T-helper 2 cell treated with Interferon-gamma antibody and Interleukin-4, amounts not matched to agents 5 μg/mL and 100 μg/mL, for 36 hours (primary cell): Measurements from ENCODE around the gene PBOV1.

Experiments
- DNase-seq: peaks from one replicate; pipeline ENCODE4 v3.0.0; 2021; ENCODE audit warnings: low spot score
- H3K27ac Mint-ChIP-seq: one replicate; pipeline ENCODE4 v1.8.0; 2021; ENCODE audit warnings: mild to moderate bottlenecking, mixed read lengths
- H3K27me3 Mint-ChIP-seq: one replicate; pipeline ENCODE4 v1.8.0; 2021; ENCODE audit warnings: low read depth, mixed read lengths
- H3K36me3 Mint-ChIP-seq: one replicate; pipeline ENCODE4 v1.8.0; 2021; ENCODE audit warnings: low read depth, mixed read lengths
- H3K4me1 Mint-ChIP-seq: one replicate; pipeline ENCODE4 v1.8.0; 2021; ENCODE audit warnings: low read depth, mixed read lengths
- H3K4me3 Mint-ChIP-seq: one replicate; pipeline ENCODE4 v1.8.0; 2022; ENCODE audit warnings: mild to moderate bottlenecking, moderate library complexity, mixed read lengths
- H3K9me3 Mint-ChIP-seq: one replicate; pipeline ENCODE4 v1.8.0; 2021; ENCODE audit warnings: mixed read lengths

PBOV1 gene

DNA sequence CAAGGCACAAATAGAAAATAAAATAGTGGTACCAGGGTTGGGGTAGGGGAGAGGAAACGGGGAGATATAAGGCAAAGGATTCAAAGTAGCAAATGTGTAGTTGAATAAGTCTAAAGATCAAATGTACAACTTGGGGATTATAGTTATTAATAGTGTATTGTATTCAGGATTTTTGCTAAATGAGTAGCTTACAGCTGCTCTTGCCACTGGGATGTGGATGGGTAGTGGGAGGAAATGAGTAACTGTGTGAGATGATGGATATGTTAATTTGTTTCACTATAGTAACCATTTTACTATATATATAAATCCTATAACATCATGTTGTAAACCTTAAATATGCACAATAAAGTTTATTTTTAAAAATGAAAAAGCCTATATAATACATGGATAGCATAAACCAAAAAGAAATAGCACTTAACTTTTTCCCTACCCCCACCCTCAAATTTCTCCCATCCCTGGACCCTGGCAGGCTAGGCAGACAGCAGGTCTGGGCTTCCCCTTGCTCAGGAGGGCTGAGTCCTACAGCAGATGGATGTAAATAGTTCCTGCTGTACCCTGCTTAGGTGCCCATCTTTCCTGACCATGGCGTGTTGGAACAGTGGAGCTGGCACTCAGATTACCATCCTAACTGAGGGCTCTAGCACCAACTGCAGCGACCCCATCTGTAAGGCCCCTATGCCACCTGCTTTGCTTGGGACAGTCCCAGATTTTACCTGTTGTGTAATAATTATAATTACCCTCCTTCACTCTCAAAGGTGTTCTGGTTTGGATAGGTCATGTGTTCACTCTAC is 28.6 kb upstream of the PBOV1 start:
- no peak for DNase-seq
- peaks cover 8% of the 10 kb centered on the region for H3K27me3 Mint-ChIP-seq
- H3K4me3 Mint-ChIP-seq, result no peak overlapping the region
- no peaks in the 10 kb centered on the region for H3K36me3 Mint-ChIP-seq
- no peak overlapping the region for H3K27ac Mint-ChIP-seq
- H3K4me1 Mint-ChIP-seq, result no peaks in the 10 kb centered on the region
- H3K9me3 Mint-ChIP-seq, result no peaks in the 10 kb centered on the region

GRCh38 chr6:138245751-138246150 is 27.5 kb upstream of the PBOV1 start:
- no peak overlapping the region for H3K27ac Mint-ChIP-seq
- DNase-seq, result no peak
- H3K4me1 Mint-ChIP-seq, result no peaks in the 10 kb centered on the region
- H3K36me3 Mint-ChIP-seq, result no peaks in the 10 kb centered on the region
- peaks cover 5% of the 10 kb centered on the region for H3K27me3 Mint-ChIP-seq
- no peaks in the 10 kb centered on the region for H3K9me3 Mint-ChIP-seq
- H3K4me3 Mint-ChIP-seq, result no peak overlapping the region

GRCh38 chr6:138242987-138243592 is 24.8 kb upstream of the PBOV1 start:
- no peak for DNase-seq
- Mint-ChIP-seq H3K9me3 (no peaks in the 10 kb centered on the region), H3K36me3 (no peaks in the 10 kb centered on the region), H3K4me1 (no peaks in the 10 kb centered on the region), H3K4me3 (no peak overlapping the region), H3K27ac (no peak overlapping the region), H3K27me3 (peaks cover 8% of the 10 kb centered on the region)

DNA sequence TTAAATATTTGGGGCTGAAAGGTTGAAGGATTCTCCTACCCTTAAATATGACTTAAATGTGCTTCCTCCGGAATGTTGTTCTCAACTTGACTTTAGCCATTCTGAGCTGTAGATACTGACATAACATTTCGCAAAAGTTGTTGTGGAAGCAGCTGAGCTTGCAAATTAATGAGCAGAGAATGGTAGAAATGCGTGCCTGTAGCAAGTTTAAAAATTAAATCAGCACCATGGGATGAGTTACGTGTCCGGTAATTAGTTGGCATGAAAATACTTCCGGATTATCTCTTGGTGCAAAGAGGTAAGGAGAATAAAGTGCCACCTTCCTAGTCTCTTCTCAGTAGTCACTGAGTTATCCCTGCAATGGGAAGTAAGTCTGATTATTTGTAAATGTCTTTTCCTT is 23.6 kb upstream of the PBOV1 start:
- no peak overlapping the region for H3K4me3 Mint-ChIP-seq
- H3K27ac Mint-ChIP-seq, result no peak overlapping the region
- no peaks in the 10 kb centered on the region for H3K4me1 Mint-ChIP-seq
- peaks cover 5% of the 10 kb centered on the region for H3K27me3 Mint-ChIP-seq
- H3K9me3 Mint-ChIP-seq, result no peaks in the 10 kb centered on the region
- H3K36me3 Mint-ChIP-seq, result no peaks in the 10 kb centered on the region
- no peak for DNase-seq

DNA sequence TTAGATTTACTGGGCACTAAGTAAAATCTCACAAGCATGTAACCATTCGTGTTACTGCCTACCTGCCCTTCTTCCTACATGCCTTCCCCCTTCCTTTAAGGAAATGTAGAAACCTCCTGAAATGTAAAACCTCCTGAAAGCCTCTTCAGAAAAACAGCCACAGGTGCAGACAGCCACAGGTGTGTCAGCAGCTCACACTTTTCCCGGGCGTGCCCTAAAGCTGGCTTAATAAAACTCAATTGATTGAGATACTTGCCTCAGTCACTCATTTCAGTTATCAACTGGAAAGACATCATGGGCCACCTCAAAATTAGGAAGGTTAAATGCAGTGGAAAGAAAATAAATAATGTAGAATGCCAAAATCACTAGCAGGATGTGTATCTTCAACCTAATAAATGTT is 23.1 kb upstream of the PBOV1 start:
- H3K27ac Mint-ChIP-seq, result no peak overlapping the region
- H3K4me1 Mint-ChIP-seq, result no peaks in the 10 kb centered on the region
- H3K4me3 Mint-ChIP-seq, result no peak overlapping the region
- peaks cover 3% of the 10 kb centered on the region for H3K27me3 Mint-ChIP-seq
- no peaks in the 10 kb centered on the region for H3K36me3 Mint-ChIP-seq
- DNase-seq, result no peak
- H3K9me3 Mint-ChIP-seq, result no peaks in the 10 kb centered on the region

DNA sequence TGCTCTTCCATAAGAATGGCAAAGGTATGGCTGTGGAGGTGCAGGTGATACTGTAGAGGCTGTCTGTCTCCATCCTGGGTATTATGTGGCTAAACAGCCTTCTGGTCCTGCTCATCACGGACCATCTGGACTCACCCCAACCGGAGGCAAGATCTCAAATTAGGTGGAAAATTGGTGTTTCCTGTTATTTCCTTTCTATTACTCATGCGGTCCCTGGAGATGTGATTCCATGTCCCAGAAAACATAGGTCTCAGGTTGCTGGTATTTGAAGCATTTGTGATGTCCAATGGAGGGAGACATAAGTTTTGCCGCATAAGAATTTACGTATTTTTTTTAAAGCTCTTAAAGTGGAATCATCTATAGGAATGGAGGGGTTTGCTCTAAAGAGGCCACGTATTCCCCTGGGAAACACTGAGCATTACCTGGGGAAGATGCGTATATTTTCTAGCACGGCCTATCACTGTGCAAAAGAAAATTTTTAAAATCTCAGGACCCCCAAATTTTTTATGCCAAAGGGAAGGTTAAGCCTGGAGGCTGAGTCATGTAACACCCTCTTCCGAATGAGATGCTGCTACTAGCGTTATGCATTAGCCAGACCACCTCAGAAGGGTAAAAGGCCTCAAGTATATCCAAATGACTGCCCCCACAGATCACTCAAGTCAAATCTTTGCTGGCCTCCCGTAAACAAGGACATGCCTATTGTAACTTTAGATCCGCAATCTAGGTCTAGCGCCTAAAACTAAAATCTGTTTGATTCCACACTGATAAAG is 22.4 kb upstream of the PBOV1 start:
- DNase-seq, result no peak

DNA sequence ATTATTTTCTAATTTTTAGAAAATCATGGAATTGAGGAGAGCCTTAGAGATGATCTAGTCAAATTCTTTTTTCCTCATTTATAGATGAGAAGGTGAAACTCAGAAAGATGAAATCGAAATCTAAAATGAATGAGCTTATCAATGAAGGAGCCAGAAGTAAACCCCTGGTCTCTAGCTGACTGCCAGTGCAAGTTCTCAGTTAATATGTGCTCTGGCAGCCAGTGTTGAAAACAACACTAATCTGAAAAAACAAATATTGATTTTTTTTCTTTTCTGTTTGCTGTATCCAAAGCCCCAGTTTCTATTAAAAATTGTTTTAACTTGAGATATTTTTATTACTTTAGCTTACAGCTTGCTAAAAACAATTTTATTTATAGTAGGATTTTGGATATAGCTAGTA is 21.5 kb upstream of the PBOV1 start:
- H3K4me3 Mint-ChIP-seq, result no peak overlapping the region
- no peak overlapping the region for H3K27ac Mint-ChIP-seq
- peaks cover 3% of the 10 kb centered on the region for H3K27me3 Mint-ChIP-seq
- H3K36me3 Mint-ChIP-seq, result no peaks in the 10 kb centered on the region
- no peaks in the 10 kb centered on the region for H3K4me1 Mint-ChIP-seq
- no peak for DNase-seq
- no peaks in the 10 kb centered on the region for H3K9me3 Mint-ChIP-seq

More for the DNA sequence above, 22.4 kb upstream of the PBOV1 start:
- H3K4me3 Mint-ChIP-seq, result no peak overlapping the region
- no peaks in the 10 kb centered on the region for H3K36me3 Mint-ChIP-seq
- H3K27me3 Mint-ChIP-seq, result peaks cover 3% of the 10 kb centered on the region
- no peak overlapping the region for H3K27ac Mint-ChIP-seq
- H3K9me3 Mint-ChIP-seq, result no peaks in the 10 kb centered on the region
- no peaks in the 10 kb centered on the region for H3K4me1 Mint-ChIP-seq

GRCh38 chr6:138238368-138238767 is 20.1 kb upstream of the PBOV1 start:
- H3K4me1 Mint-ChIP-seq, result no peaks in the 10 kb centered on the region
- H3K9me3 Mint-ChIP-seq, result no peaks in the 10 kb centered on the region
- DNase-seq, result no peak
- H3K4me3 Mint-ChIP-seq, result no peak overlapping the region
- H3K27ac Mint-ChIP-seq, result no peak overlapping the region
- no peaks in the 10 kb centered on the region for H3K36me3 Mint-ChIP-seq
- peaks cover 3% of the 10 kb centered on the region for H3K27me3 Mint-ChIP-seq

GRCh38 chr6:138237463-138237862 is 19.2 kb upstream of the PBOV1 start:
- H3K27ac Mint-ChIP-seq, result no peak overlapping the region
- no peak for DNase-seq
- no peaks in the 10 kb centered on the region for H3K9me3 Mint-ChIP-seq
- H3K36me3 Mint-ChIP-seq, result no peaks in the 10 kb centered on the region
- H3K4me1 Mint-ChIP-seq, result no peaks in the 10 kb centered on the region
- H3K4me3 Mint-ChIP-seq, result no peak overlapping the region
- H3K27me3 Mint-ChIP-seq, result peaks cover 3% of the 10 kb centered on the region

DNA sequence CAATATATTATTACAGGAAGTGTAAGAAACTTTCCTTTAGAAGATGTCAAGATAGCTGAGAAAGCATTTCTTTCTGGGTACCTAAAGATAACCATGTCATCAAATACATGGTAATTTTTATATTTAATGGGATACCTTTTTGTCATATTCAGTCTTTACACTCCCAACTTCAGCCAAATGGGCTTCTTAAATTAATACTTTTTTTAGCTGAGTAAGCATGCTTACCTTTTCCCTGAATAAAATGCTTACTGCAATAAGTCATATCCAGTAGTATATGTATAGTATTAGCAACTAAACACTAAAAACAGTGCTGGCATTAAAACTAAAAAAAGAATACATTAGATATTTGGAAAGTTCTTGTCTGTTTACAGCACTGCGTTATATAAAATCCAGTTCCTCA is 17.4 kb upstream of the PBOV1 start:
- Mint-ChIP-seq H3K36me3 (no peaks in the 10 kb centered on the region), H3K27me3 (peaks cover 7% of the 10 kb centered on the region), H3K27ac (no peak overlapping the region), H3K4me3 (no peak overlapping the region), H3K4me1 (no peaks in the 10 kb centered on the region), H3K9me3 (no peaks in the 10 kb centered on the region)
- DNase-seq, result no peak

GRCh38 chr6:138235205-138235604 is 16.9 kb upstream of the PBOV1 start:
- no peaks in the 10 kb centered on the region for H3K36me3 Mint-ChIP-seq
- DNase-seq, result no peak
- peaks cover 7% of the 10 kb centered on the region for H3K27me3 Mint-ChIP-seq
- H3K27ac Mint-ChIP-seq, result no peak overlapping the region
- no peaks in the 10 kb centered on the region for H3K4me1 Mint-ChIP-seq
- H3K4me3 Mint-ChIP-seq, result no peak overlapping the region
- H3K9me3 Mint-ChIP-seq, result no peaks in the 10 kb centered on the region

DNA sequence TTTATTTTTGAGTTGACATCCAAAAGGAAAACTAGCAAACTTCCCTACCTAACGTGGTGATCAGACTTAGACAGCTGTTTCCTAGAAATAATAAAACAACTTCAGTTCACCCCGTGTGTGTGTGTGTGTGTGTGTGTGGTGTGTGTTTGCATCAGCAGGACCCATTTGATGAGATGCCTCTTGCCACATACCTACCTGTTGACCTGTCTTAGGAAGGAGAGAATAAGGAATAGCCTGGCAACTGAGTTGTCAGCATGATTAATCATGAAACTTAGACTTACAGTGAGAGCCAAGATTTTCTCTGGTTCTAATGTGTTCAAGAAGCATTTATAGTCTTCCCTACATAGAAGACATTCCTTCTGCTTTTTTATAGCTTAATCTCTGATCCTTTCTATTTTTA is 16.1 kb upstream of the PBOV1 start:
- Mint-ChIP-seq H3K27ac (no peak overlapping the region), H3K27me3 (peaks cover 10% of the 10 kb centered on the region), H3K36me3 (no peaks in the 10 kb centered on the region)

DNA sequence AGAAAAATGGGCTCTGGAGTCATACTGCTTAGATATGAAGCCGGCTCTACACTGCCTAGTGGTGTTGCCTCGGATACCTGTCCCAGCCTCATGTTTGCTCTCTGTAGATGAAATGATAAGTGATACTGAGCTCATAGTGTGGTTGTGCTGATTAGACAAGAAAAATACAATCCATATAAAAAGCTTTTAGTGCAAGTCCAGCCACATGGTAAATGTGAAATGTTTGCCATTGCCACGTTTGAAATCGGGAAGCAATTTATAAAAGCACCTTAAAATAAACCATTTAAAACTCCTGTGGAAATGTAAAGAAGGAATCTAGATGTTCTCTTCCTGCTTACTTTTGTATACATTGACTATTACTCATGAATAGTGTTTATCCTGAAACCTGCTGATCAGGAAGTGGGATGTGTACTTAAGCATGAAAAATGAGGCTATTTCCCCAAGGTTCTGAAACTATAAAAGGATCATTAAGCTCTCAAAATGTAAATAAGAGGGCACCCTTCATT is 13.1 kb upstream of the PBOV1 start:
- Mint-ChIP-seq H3K4me3 (no peak overlapping the region), H3K27me3 (peaks cover 7% of the 10 kb centered on the region), H3K4me1 (no peaks in the 10 kb centered on the region), H3K36me3 (no peaks in the 10 kb centered on the region), H3K9me3 (no peaks in the 10 kb centered on the region), H3K27ac (no peak overlapping the region)
- DNase-seq, result no peak

More for the DNA sequence above, 16.1 kb upstream of the PBOV1 start:
- Mint-ChIP-seq H3K4me1 (no peaks in the 10 kb centered on the region), H3K9me3 (no peaks in the 10 kb centered on the region), H3K4me3 (no peak overlapping the region)
- no peak for DNase-seq

DNA sequence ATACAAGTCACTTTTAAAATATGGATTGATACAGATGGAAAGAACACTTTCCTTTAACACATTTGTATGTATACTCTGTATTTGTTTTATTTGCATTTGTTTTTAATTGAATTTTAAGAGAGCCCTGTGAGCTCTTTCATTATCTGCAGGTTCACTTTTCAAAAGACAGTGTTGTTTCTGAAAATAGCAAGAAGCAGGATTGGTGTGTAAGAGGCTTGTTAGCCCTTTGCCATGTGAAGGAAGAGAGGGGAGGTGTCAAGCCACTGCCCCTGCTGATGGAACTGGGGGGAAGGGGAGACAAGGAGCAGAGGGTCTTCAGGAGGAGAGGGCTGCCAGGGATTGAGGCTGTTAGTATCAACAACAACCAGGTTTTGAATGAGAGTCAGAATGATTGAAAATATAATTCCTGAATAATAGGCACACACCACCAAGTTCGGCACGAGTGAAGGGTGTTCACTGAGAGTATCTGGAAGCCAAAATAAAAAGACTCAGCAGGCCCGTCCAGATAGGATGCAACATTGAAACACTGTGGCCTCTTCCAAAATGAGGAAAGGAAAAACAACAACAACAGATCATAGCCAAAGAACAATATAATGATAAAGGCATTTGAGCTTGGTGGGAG is 12.6 kb upstream of the PBOV1 start:
- Mint-ChIP-seq H3K4me1 (no peaks in the 10 kb centered on the region), H3K36me3 (no peaks in the 10 kb centered on the region), H3K27me3 (peaks cover 7% of the 10 kb centered on the region), H3K9me3 (no peaks in the 10 kb centered on the region), H3K4me3 (no peak overlapping the region), H3K27ac (no peak overlapping the region)
- no peak for DNase-seq
